PC-3 (cell line): ENCODE data around the gene LENEP.

ENCODE experiments used
- CTCF ChIP-seq: fragments of 300-600 bp; sonication (generic); conservative IDR thresholded peaks from 2 replicates; pipeline ENCODE4 v1.5.1; 2017; ENCODE audit warnings: antibody characterized with exemption, low read depth, mild to moderate bottlenecking, low read length
- EZH2 ChIP-seq: fragments of 300-600 bp; sonication (generic); IDR thresholded peaks from one replicate; pipeline ENCODE4 v1.6.1; 2017; ENCODE audit warnings: antibody characterized with exemption, mild to moderate bottlenecking, low read length; ENCODE audit not compliant: unreplicated experiment
- EZH2phosphoT487 ChIP-seq: fragments of 300-600 bp; sonication (generic); IDR thresholded peaks from 2 replicates; pipeline ENCODE4 v1.6.1; 2018; ENCODE audit warnings: mild to moderate bottlenecking, antibody characterized with exemption, low read length, borderline replicate concordance

DNA sequence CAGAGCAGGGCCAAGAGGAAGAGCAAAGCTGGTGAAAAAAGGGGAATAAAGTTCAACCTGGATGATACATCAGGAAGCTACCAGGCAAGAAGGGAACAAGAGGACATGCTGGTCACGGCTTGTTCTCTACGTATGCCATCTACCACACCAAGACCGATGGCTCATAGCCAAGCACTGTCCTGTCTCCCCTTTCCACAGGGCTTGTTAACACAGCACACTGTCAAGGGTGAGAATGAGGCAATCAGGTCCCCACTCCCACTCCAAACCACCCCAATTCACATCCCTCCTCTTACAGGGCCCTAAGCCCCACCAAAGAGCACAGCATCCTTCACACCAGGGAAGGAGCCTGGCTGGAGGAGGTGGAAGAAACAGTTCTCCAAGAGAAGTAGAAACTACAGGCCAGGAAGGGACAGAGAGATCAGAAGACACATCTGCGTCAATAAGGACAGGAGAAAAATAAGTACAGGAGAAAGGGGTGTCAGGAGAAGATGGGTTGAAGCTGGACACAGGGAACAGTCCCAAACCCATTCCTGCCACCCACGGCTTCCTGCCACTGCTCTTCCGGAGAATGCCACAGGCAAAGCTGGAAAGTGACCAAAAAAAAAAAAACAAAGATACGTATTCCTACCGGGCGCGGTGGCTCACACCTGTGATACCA is 21.9 kb upstream of the LENEP start:
- TF ChIP-seq CTCF (no peak), EZH2phosphoT487 (no peak), EZH2 (no peak)
